Measurements from ENCODE around the gene ARSG.
A peak's percentile ranks its signal among the peaks of the same experiment; 100 is the strongest.

ARSG gene

GRCh38 chr17:68432086-68432864 is 141.0 kb downstream of the ARSG start:
- DNase-seq = no peak

DNA sequence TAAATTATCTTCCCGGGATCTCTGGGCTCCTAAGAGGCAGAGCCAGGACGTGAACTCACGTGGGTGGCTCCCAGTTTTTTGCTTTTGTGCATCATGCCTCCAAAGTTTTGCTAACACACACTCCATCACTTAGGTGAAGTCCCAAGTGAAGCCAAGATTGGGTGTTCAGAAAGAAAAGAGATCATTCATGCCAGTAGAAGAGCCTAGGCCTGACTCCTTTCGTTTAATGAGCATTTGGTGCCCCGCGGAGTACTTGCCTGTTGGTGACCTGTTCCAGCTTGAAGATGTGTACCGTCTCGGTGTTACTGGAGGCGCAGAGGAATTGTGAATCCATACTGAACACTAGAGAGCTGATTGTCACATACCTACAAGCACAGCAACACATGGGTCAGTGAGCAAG is 141.9 kb downstream of the ARSG start:
- no peak for DNase-seq

GRCh38 chr17:68433911-68434508 is 142.7 kb downstream of the ARSG start:
- DNase-seq = no peak

DNA sequence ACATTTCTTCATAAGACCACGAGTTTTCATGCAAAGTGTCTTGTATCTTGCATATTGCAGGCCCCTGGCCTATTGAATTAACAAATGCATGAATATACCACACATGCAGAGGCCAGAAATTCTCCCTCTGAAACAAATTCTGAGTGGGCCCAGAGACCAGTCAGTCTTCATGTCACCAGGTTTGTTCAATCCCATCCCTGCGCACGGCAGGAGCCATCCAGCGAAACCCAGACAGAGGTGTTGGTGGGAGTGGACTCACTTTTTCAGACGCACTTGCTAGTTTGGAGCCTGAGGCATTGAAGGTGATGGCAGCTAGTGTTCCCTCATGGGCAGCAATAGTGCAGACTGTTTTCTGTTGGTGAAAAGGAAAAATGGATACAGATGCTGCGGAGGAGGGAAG is 144.1 kb downstream of the ARSG start:
- DNase-seq = no peak

GRCh38 chr17:68435876-68436842 is 144.9 kb downstream of the ARSG start:
- peak; percentile 58 for DNase-seq

- DNase-seq = no peak
These were observed 146.9 kb downstream of the ARSG start for GRCh38 chr17:68437979-68438822.

DNA sequence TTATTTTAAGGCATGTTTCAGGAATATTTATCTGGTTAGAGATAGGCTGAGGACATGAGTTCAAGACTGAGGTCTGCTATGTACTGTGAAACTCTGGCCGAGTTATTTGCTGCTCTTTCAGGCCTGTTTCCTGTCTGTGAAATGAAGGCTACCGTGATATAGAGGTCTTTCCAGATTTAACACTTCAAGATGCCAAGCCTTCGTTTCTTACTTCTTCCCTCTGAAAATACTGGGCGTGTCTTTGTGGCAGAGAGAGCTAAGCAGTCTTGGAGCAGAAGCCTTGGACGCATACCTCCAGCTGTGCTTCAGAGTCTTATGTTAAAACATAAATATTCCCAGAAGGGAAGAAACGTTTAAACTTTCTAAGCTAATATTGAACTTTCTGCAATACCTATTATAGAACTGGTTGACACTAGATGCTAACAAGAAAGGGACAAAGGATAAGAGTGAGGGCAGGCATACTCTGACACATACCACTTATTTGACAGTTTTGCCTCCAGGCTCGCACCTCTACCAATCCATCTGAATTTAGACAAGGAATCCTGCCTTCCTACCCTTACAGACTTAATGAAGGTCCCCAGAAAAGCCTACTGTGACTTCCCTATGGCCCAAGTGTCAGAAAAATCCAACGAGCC is 148.5 kb downstream of the ARSG start:
- DNase-seq = no peak

- no peak for DNase-seq
These were observed 149.2 kb downstream of the ARSG start for GRCh38 chr17:68440526-68440925.

DNA sequence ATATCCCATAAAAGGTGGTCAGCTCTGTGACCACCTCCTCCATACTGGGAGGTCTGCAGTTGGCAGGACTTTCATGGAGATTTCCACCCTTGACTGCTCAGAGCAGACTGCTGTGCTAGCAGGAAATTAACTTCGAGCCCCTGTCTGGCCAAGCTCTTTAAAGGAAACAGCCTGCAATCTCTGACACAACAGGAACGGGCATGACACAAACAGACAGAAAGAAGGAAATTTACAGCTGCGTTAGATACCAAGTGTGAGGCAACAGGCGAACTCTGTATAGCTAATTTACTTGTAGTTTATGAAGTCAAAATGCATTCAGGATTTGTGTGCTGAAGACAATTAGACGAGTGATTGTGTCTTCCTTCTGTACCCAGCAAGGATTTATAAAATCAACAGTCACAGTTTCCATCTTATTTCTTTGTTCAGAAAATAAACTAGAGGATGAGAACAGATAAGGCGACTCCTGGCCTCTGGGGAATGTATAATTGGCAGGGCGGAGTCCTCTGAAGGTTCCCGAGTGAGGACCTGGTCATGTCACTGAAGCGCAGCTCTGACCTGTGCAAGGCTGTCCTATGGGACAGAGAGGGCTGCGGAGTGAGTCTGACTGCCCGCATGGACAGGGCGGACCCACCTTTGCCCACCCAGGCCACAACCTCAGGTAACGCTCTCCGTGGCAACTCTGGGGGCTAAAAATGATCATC is 149.9 kb downstream of the ARSG start:
- DNase-seq = no peak

DNA sequence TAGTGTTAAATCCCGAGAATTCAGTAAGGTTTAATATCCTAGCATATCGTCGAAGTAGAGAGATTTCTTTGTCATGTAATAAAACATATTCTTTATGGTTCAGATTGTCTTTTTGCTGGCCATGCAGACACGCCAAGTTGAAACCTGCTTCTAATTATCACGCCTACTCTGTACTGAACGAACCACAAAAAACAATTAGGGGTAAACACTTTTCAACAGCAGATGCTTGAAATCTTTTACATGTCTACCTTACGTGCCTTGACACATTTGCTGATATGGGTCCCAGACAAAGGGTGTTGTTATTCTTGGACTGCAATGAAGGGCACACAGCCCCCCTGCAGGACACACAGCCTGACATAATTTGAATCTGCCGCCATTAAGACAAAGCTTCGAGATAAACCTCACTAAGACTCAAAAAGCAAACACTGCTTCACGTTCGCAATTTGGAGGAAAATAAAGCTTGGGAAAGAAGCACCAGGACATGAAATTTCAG is 152.7 kb downstream of the ARSG start:
- no peak for DNase-seq

DNA sequence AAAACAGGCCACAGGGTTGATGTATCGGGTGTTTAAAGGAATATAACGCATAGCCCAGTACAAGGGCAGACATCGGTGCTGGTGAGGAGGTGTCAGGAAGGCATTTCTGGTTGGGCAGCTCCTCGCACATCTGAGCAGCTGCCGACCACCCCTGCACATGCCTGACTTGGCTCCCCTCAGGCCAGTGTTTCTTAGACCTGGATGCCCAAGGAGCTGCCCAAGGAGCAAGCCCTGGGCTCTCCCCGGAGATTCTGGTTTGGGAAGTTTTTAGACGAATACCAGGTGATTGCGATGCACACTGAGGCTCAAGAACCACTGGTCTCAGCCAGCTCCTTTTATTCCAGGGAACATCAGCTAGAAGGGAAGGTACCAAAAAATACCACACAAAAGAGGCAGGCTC is 154.4 kb downstream of the ARSG start:
- DNase-seq = no peak

- DNase-seq = peak; percentile 98
These were observed 155.3 kb downstream of the ARSG start for GRCh38 chr17:68446626-68447041.

GRCh38 chr17:68449021-68449739 is 157.9 kb downstream of the ARSG start:
- no peak for DNase-seq

DNA sequence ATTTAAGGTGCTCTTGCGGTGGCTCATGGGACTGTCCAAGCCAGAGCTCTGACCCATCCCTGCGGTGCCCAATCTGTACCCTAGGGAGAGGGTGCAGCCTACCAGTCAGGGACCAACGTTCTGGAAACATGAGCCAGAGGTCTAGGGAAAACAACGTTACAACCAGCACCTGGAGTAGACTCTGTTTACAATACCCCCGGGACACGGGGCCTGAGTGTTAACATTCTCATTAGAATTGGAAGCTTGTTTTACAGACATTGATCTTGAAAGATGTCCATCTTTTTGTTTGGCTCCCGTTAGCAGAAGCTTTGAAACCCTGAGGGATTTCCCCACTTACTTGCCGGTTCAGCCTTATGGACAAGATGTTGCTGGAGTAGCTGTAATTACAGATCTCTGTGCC is 159.1 kb downstream of the ARSG start:
- no peak for DNase-seq

GRCh38 chr17:68450801-68451200 is 159.5 kb downstream of the ARSG start:
- no peak for DNase-seq

DNA sequence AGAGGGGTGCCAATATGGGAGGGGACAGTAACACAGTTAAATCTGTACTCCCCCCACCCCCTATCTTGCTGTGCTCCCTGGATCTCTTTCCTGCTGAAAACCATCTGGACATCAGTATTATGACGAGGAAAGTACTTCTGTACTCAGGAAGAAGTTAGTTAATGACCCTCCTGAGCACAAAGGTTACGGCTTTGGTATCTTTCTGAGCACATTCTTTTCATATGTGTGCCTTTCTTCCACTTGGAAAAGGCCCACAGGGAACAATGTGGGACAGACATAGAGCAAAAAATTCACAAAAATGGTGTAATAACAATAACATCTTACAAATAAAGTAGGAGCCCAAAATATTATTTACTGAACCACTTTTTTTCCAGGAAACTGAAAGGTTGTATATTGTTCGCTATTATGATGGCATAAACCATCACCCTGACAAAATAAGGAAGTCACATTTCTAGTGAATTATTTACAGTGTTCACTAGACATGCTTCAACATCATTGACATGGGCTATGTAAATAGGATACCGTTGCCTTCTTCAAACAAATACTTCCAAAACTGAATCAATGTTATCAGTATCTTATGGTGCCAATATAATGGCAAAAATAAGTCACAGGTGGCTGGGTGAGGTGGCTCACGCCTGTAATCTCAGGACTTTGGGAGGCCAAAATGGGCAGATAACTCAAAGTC is 160.5 kb downstream of the ARSG start:
- no peak for DNase-seq

DNA sequence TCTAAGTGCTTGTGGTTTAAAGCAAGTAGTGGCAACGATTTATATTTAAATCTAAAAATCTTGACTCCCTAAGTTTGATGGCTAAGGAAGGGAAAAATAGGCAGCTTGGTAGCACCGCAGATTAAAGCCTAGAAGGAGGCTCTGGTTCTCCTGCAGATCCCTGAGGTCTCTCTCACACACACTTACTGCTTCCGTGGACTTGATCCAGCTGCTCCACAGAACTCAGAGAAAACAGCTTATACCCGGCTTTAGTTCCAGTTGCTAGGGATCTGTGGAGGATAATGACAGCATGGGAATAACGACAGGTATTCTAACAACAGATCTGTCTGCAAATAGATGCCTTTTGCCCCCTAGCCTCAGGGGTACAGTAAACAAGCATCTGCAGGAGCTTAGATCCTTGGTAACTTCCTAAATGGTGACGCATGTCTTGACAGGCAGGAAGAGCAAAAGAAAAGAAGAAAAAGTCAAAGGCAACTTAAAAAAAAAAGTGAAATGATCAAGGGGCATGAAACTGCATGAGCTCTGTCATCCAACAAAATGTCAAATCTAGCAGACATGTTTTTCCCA is 161.5 kb downstream of the ARSG start:
- DNase-seq = no peak

DNA sequence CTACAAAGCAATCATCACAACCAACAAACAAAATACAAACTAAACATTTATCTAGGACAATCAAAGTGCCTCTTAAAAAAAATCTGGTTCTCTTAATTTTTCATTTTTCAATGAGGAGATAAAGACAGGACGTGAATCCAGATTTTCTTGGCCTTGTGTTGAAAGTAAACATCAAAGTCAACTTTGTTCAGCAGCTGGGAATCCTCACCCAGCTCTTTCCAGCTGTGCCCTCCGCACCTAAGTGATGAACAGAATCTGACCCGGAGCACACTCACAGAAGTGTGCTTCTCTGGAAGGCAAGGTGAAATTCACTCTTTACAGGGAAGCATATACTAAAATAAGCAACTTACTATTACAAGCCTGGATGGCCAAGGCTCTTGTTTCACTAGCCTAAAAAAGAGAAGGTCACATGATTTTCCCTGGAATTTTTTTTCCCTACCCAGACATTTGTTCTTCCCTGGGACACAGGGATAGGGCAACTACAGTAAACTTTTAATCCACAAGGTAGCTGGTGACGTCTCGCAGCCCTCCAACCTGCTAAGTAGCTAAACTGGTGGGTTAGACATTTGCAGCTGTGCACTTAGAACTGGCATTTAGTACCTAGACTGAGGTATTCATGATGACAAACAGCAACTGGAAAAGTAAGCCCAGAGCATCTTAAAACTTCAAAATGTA is 162.8 kb downstream of the ARSG start:
- no peak for DNase-seq

- no peak for DNase-seq
These were observed 164.6 kb downstream of the ARSG start for GRCh38 chr17:68455901-68456338.

All from NCI-H524 treated with DMSO at 0.1 percent for 48 hours (cell line).